GM12878 (cell line): ENCODE data around the gene HAPSTR1.

ENCODE experiments used
- ATF3 ChIP-seq: IDR thresholded peaks from 2 replicates; pipeline ENCODE4 v1.6.1; 2011; ENCODE audit warnings: low read depth, mild to moderate bottlenecking, low read length, moderate library complexity, borderline replicate concordance; ENCODE audit errors: extremely low read depth
- CEBPB ChIP-seq, 2 experiments: fragments of 150-350 bp in 1 of 2; IDR thresholded peaks; 2 replicates each; pipeline ENCODE4 v1.6.1; 2012 to 2014; ENCODE audit warnings: low read depth in 2 of 2, low read length in 2 of 2, borderline replicate concordance in 1 of 2, inconsistent platforms in 1 of 2
- MTA3 ChIP-seq: IDR thresholded peaks from 2 replicates; pipeline ENCODE4 v1.6.1; 2012; ENCODE audit warnings: low read length, inconsistent platforms, borderline replicate concordance
- NFIC ChIP-seq: IDR thresholded peaks from 2 replicates; pipeline ENCODE4 v1.6.1; 2012; ENCODE audit warnings: low read depth, mild to moderate bottlenecking, inconsistent platforms, low read length, moderate library complexity
- POLR2AphosphoS5 ChIP-seq: IDR thresholded peaks from 2 replicates; pipeline ENCODE4 v1.6.1; 2011; ENCODE audit warnings: mild to moderate bottlenecking, low read length, inconsistent platforms
- SUZ12 ChIP-seq: fragments of 200-600 bp; sonication (generic); IDR thresholded peaks from one replicate; pipeline ENCODE4 v1.6.1; 2018; ENCODE audit warnings: antibody characterized with exemption, mild to moderate bottlenecking; ENCODE audit not compliant: unreplicated experiment
- USF1 ChIP-seq: IDR thresholded peaks from 2 replicates; pipeline ENCODE4 v1.6.1; 2011; ENCODE audit warnings: borderline replicate concordance, low read depth, mild to moderate bottlenecking, moderate library complexity, mixed read lengths, low read length; ENCODE audit not compliant: insufficient read depth; ENCODE audit errors: extremely low read length
- ZNF274 ChIP-seq: IDR thresholded peaks from one replicate; pipeline ENCODE4 v1.8.0; 2011; ENCODE audit not compliant: insufficient read length, insufficient read depth
- ZNF384 ChIP-seq: IDR thresholded peaks from 2 replicates; pipeline ENCODE4 v1.6.1; 2012; ENCODE audit warnings: low read depth, mild to moderate bottlenecking, low read length, improper control_type of control experiment, borderline replicate concordance
- TF ChIP-seq, protein P1 (sequence below), 3 experiments: IDR thresholded peaks in 2 of 3; conservative IDR thresholded peaks in 1 of 3; 2 replicates each; pipeline ENCODE4 v1.5.1; 2011; ENCODE audit warnings: low read depth in 3 of 3, low read length in 3 of 3, mild to moderate bottlenecking in 3 of 3, control low read depth in 2 of 3, moderate library complexity in 2 of 3, inconsistent platforms in 1 of 3, mixed read lengths in 1 of 3; ENCODE audit not compliant: control insufficient read depth in 2 of 3, insufficient read depth in 1 of 3; ENCODE audit errors: extremely low read depth in 1 of 3
- TF ChIP-seq, protein P2 (sequence below): IDR thresholded peaks from 2 replicates; pipeline ENCODE4 v1.6.1; 2012; ENCODE audit warnings: mild to moderate bottlenecking, low read depth, low read length

GRCh38 chr16:9042964-9043680 is 48.3 kb upstream of the HAPSTR1 start:
- no peak for TF ChIP-seq POLR2AphosphoS5
- TF ChIP-seq, protein P1, sequence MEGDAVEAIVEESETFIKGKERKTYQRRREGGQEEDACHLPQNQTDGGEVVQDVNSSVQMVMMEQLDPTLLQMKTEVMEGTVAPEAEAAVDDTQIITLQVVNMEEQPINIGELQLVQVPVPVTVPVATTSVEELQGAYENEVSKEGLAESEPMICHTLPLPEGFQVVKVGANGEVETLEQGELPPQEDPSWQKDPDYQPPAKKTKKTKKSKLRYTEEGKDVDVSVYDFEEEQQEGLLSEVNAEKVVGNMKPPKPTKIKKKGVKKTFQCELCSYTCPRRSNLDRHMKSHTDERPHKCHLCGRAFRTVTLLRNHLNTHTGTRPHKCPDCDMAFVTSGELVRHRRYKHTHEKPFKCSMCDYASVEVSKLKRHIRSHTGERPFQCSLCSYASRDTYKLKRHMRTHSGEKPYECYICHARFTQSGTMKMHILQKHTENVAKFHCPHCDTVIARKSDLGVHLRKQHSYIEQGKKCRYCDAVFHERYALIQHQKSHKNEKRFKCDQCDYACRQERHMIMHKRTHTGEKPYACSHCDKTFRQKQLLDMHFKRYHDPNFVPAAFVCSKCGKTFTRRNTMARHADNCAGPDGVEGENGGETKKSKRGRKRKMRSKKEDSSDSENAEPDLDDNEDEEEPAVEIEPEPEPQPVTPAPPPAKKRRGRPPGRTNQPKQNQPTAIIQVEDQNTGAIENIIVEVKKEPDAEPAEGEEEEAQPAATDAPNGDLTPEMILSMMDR (IDR thresholded peaks at IDR 0.05 in 2 of 3, conservative IDR thresholded peaks at IDR 0.05 in 1 of 3; ENCODE audit: control insufficient read depth in 2 of 3, extremely low read depth in 1 of 3, insufficient read depth in 1 of 3, low read depth in 3 of 3, low read length in 3 of 3) = no peak
- TF ChIP-seq ZNF384 = no peak
- TF ChIP-seq ZNF274 = no peak
- no peak for TF ChIP-seq CEBPB (IDR thresholded peaks at IDR 0.05; ENCODE audit: borderline replicate concordance in 1 of 2, low read depth in 2 of 2, low read length in 2 of 2)
- no peak for TF ChIP-seq USF1
- TF ChIP-seq NFIC = no peak
- TF ChIP-seq MTA3 = no peak
- TF ChIP-seq SUZ12 = no peak
- TF ChIP-seq, protein P2, sequence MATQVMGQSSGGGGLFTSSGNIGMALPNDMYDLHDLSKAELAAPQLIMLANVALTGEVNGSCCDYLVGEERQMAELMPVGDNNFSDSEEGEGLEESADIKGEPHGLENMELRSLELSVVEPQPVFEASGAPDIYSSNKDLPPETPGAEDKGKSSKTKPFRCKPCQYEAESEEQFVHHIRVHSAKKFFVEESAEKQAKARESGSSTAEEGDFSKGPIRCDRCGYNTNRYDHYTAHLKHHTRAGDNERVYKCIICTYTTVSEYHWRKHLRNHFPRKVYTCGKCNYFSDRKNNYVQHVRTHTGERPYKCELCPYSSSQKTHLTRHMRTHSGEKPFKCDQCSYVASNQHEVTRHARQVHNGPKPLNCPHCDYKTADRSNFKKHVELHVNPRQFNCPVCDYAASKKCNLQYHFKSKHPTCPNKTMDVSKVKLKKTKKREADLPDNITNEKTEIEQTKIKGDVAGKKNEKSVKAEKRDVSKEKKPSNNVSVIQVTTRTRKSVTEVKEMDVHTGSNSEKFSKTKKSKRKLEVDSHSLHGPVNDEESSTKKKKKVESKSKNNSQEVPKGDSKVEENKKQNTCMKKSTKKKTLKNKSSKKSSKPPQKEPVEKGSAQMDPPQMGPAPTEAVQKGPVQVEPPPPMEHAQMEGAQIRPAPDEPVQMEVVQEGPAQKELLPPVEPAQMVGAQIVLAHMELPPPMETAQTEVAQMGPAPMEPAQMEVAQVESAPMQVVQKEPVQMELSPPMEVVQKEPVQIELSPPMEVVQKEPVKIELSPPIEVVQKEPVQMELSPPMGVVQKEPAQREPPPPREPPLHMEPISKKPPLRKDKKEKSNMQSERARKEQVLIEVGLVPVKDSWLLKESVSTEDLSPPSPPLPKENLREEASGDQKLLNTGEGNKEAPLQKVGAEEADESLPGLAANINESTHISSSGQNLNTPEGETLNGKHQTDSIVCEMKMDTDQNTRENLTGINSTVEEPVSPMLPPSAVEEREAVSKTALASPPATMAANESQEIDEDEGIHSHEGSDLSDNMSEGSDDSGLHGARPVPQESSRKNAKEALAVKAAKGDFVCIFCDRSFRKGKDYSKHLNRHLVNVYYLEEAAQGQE = no peak
- TF ChIP-seq ATF3 = no peak
